Activated B cell treated with CpG ODN at 0.5 μM for 24 hours (primary cell): Measurements from ENCODE around the gene GJC2. TPM values are rescaled to one million over a fixed set of nuclear protein-coding genes. Genes with fewer than 3 reads are reported as not detected.

Experiments
- ATAC-seq: fragments of 200-7000 bp; cut with Tn5 transposase; one replicate; pipeline ENCODE4 v1.10.0; 2021; ENCODE audit warnings: low read depth, mild to moderate bottlenecking, moderate library complexity
- CTCF ChIA-PET: fragments of 350-600 bp; sonication (Branson Sonifier 250); formaldehyde crosslinking; loops from one replicate; lab custom pipeline; 2021; ENCODE audit warnings: antibody characterized with exemption; lab: Charles Lee
- POLR2A ChIA-PET: fragments of 350-600 bp; sonication (Branson Sonifier 250); formaldehyde crosslinking; loops from one replicate; lab custom pipeline; 2021; ENCODE audit warnings: antibody characterized with exemption; lab: Charles Lee
- DNase-seq: peaks from one replicate; pipeline ENCODE4 v3.0.0; 2022
- H3K27ac Mint-ChIP-seq: one replicate; pipeline ENCODE4 v1.8.0; 2020; ENCODE audit warnings: mixed read lengths
- H3K27me3 Mint-ChIP-seq: one replicate; pipeline ENCODE4 v1.8.0; 2021; ENCODE audit warnings: mixed read lengths
- H3K36me3 Mint-ChIP-seq: one replicate; pipeline ENCODE4 v1.8.0; 2021; ENCODE audit warnings: low read depth, mixed read lengths
- H3K4me1 Mint-ChIP-seq: one replicate; pipeline ENCODE4 v1.8.0; 2021; ENCODE audit warnings: mixed read lengths
- H3K4me3 Mint-ChIP-seq: one replicate; pipeline ENCODE4 v1.8.0; 2020; ENCODE audit warnings: mild to moderate bottlenecking, mixed read lengths
- H3K9me3 Mint-ChIP-seq: one replicate; pipeline ENCODE4 v1.8.0; 2020; ENCODE audit warnings: mixed read lengths
- CTCF ChIP-seq: fragments of 200-600 bp; IDR thresholded peaks from one replicate; pipeline ENCODE4 v1.8.0; 2022; ENCODE audit warnings: antibody characterized with exemption, mild to moderate bottlenecking
- intact Hi-C: fragments of 100-400 bp; cut with micrococcal nuclease; formaldehyde crosslinking; loops from one replicate; pipeline ENCODE4 v1.15.1; 2024
- total RNA-seq: library from RNA; stranded (reverse); gene quantifications from 2 replicates; pipeline ENCODE4 v1.2.3, GENCODE V29; 2022

Gene GJC2
- total RNA-seq, 1 donor from 2014 or later: 0.35 TPM

GRCh38 chr1:228166170-228166936 lies 16.6 kb downstream of the GJC2 start:
- ChIA-PET POLR2A (interaction anchor here (0.7 to 6.0 kb wide), 17 partner anchors 8 to 431 kb away, joined by 3 to 134 read pairs (median 11); partner anchors contain the start of genes ARF1, GUK1, JMJD4 and MRPL55), CTCF (interaction anchor here (1.1 to 2.7 kb wide), 7 partner anchors 26 to 348 kb away, joined by 3 to 27 read pairs (median 4); partner anchors contain the start of gene GUK1)
- H3K9me3 Mint-ChIP-seq: no peaks in the 10 kb centered on the region
- peak overlapping the region; percentile 83 for H3K27ac Mint-ChIP-seq
- no peak for TF ChIP-seq CTCF
- peak overlapping the region; percentile 81 for H3K4me3 Mint-ChIP-seq
- intact Hi-C loops: loop anchor here (1.0 to 5.0 kb wide), 10 partner anchors 8 to 1759 kb away; partner anchors contain the start of genes ARF1, COQ8A, JMJD4 and PARP1
- H3K27me3 Mint-ChIP-seq: no peaks in the 10 kb centered on the region
- H3K36me3 Mint-ChIP-seq: peaks cover 7% of the 10 kb centered on the region
- peaks cover 29% of the 10 kb centered on the region for H3K4me1 Mint-ChIP-seq
- no peak for DNase-seq
- ATAC-seq: peak; percentile 0

GRCh38 chr1:228168563-228169270 lies 19.0 kb downstream of the GJC2 start:
- peak overlapping the region; percentile 27 for H3K27ac Mint-ChIP-seq
- peaks cover 32% of the 10 kb centered on the region for H3K4me1 Mint-ChIP-seq
- ChIA-PET POLR2A (interaction anchor here (1.1 to 6.0 kb wide), 3 partner anchors 8 to 238 kb away, joined by 8 to 134 read pairs (median 11); partner anchors contain the start of genes GUK1 and TRIM11), CTCF (interaction anchor here (0.9 kb wide), 1 partner anchor 31 kb away, joined by 3 read pairs; no protein-coding TSS in a partner anchor)
- H3K36me3 Mint-ChIP-seq: peaks cover 11% of the 10 kb centered on the region
- intact Hi-C loops: loop anchor here (5.0 kb wide), 2 partner anchors 1226 to 1761 kb away; partner anchors contain the start of genes COQ8A and PARP1
- no peaks in the 10 kb centered on the region for H3K9me3 Mint-ChIP-seq
- H3K27me3 Mint-ChIP-seq: no peaks in the 10 kb centered on the region
- no peak overlapping the region for H3K4me3 Mint-ChIP-seq
- no peak for TF ChIP-seq CTCF
- DNase-seq: no peak
- ATAC-seq: no peak

GRCh38 chr1:228169345-228169744 lies 19.6 kb downstream of the GJC2 start:
- H3K4me3 Mint-ChIP-seq: no peak overlapping the region
- TF ChIP-seq CTCF: no peak
- peaks cover 29% of the 10 kb centered on the region for H3K4me1 Mint-ChIP-seq
- H3K36me3 Mint-ChIP-seq: peaks cover 11% of the 10 kb centered on the region
- ChIA-PET POLR2A (no interaction called here), CTCF (no interaction called here)
- no peaks in the 10 kb centered on the region for H3K27me3 Mint-ChIP-seq
- DNase-seq: no peak
- no peaks in the 10 kb centered on the region for H3K9me3 Mint-ChIP-seq
- ATAC-seq: no peak
- H3K27ac Mint-ChIP-seq: peak overlapping the region; percentile 12
- intact Hi-C loops: loop anchor here (5.0 kb wide), 2 partner anchors 1227 to 1762 kb away; partner anchors contain the start of genes COQ8A and PARP1

GRCh38 chr1:228170666-228171065 lies 20.9 kb downstream of the GJC2 start:
- ATAC-seq: no peak
- no peak for DNase-seq
- Mint-ChIP-seq H3K27ac (no peak overlapping the region), H3K36me3 (peaks cover 13% of the 10 kb centered on the region), H3K4me3 (no peak overlapping the region), H3K27me3 (no peaks in the 10 kb centered on the region), H3K4me1 (peaks cover 17% of the 10 kb centered on the region), H3K9me3 (no peaks in the 10 kb centered on the region)
- intact Hi-C loops: no loop called here
- no peak for TF ChIP-seq CTCF
- ChIA-PET POLR2A (interaction anchor here (0.6 kb wide), 1 partner anchor 10 kb away, joined by 5 read pairs; no protein-coding TSS in a partner anchor), CTCF (interaction anchor here (0.8 kb wide), 1 partner anchor 9 kb away, joined by 3 read pairs; no protein-coding TSS in a partner anchor)
